A549 (cell line): ENCODE measurements around the gene IP6K3. TPM values are rescaled to one million over a fixed set of nuclear protein-coding genes. Genes with fewer than 3 reads are reported as not detected.
A peak's percentile ranks its signal among the peaks of the same experiment; 100 is the strongest.

Experiments
- ATAC-seq, 2 experiments: fragments of 200-7000 bp in 1 of 2; fragments of >200 bp in 1 of 2; cut with Nextera tagmentation in 1 of 2; cut with Tn5 transposase in 1 of 2; 3 replicates each; pipeline versions ENCODE4 v1.8.0 to v1.9.1; 2018 to 2020; ENCODE audit warnings: mild to moderate bottlenecking in 1 of 2, moderate library complexity in 1 of 2
- CTCF ChIA-PET: fragments of 300-600 bp; sonication (Branson Sonifier 250); formaldehyde crosslinking; extraction: SDS; loops from one replicate; lab custom pipeline; 2021; ENCODE audit warnings: antibody characterized with exemption, inconsistent platforms; lab: Yijun Ruan, JAX
- POLR2A ChIA-PET: fragments of 350-600 bp; formaldehyde crosslinking; extraction: SDS; loops from one replicate; lab custom pipeline; 2021; ENCODE audit warnings: antibody characterized with exemption, inconsistent platforms; lab: Yijun Ruan, JAX
- DNase-seq, 2 experiments: peaks; one replicate each; pipeline versions ENCODE4 v3.0.0 to v3.0.0-alpha.2; 2011 to 2016; ENCODE audit warnings: low read depth in 1 of 2, low spot score in 1 of 2
- FAIRE-seq: peaks from 2 replicates; lab custom pipeline; 2011; peaks lifted over from hg19 to GRCh38; lab: Jason Lieb, UNC
- H3K27ac ChIP-seq, 2 experiments: fragments of >200 bp; sonication (Bioruptor Twin); formaldehyde crosslinking; 3 replicates each; pipeline ENCODE4 v1.5.1; 2016 to 2017
- H3K4me1 ChIP-seq: fragments of >200 bp; sonication (Bioruptor Twin); formaldehyde crosslinking; 3 replicates; pipeline ENCODE4 v1.6.1; 2016
- H3K4me2 ChIP-seq: fragments of >200 bp; sonication (Bioruptor Twin); formaldehyde crosslinking; 3 replicates; pipeline ENCODE4 v1.6.1; 2016
- H3K4me3 ChIP-seq: fragments of >200 bp; sonication (Bioruptor Twin); formaldehyde crosslinking; 3 replicates; pipeline ENCODE4 v1.5.1; 2016
- H3K9me3 ChIP-seq: fragments of >200 bp; sonication (Bioruptor Twin); formaldehyde crosslinking; 3 replicates; pipeline ENCODE4 v1.6.1; 2016
- CTCF ChIP-seq: fragments of >200 bp; sonication (Bioruptor Twin); formaldehyde crosslinking; IDR thresholded peaks from 3 replicates; pipeline ENCODE4 v1.5.1; 2016
- E2F6 ChIP-seq: IDR thresholded peaks from 2 replicates; pipeline ENCODE4 v1.6.1; 2012; ENCODE audit warnings: low read depth, borderline replicate concordance
- ELK1 ChIP-seq: fragments of 150-350 bp; IDR thresholded peaks from 2 replicates; pipeline ENCODE4 v1.6.1; 2014; ENCODE audit warnings: low read depth, mild to moderate bottlenecking, low read length
- FOSL2 ChIP-seq, 2 experiments: fragments of 450-650 bp in 1 of 2; fragments of >200 bp in 1 of 2; sonication (Bioruptor Twin) in 1 of 2; formaldehyde crosslinking; IDR thresholded peaks; 2 replicates each; pipeline versions ENCODE4 v1.5.0 to v1.6.1; 2016 to 2020; ENCODE audit warnings: mild to moderate bottlenecking in 1 of 2, moderate library complexity in 1 of 2
- FOXS1 ChIP-seq: fragments of 250-450 bp; sonication (Bioruptor Pico); IDR thresholded peaks from 2 replicates; pipeline ENCODE4 v1.5.0; 2020; ENCODE audit warnings: mild to moderate bottlenecking, moderate library complexity
- GATA3 ChIP-seq: IDR thresholded peaks from 2 replicates; pipeline ENCODE4 v1.6.1; 2012; ENCODE audit warnings: borderline replicate concordance
- HDAC2 ChIP-seq: fragments of 200-600 bp; sonication (generic); IDR thresholded peaks from 2 replicates; pipeline ENCODE4 v1.6.1; 2016
- HES2 ChIP-seq: fragments of >200 bp; sonication (Bioruptor Twin); formaldehyde crosslinking; IDR thresholded peaks from 2 replicates; pipeline ENCODE4 v1.6.1; 2016
- HOXB5 ChIP-seq: fragments of 250-450 bp; sonication (Bioruptor Pico); IDR thresholded peaks from 2 replicates; pipeline ENCODE4 v1.5.0; 2020; ENCODE audit warnings: mild to moderate bottlenecking, moderate library complexity
- JUN ChIP-seq, 2 experiments: fragments of >200 bp; sonication (Bioruptor Twin); formaldehyde crosslinking; IDR thresholded peaks; 2 replicates in 1 of 2; 3 replicates in 1 of 2; pipeline ENCODE4 v1.6.1; 2016 to 2017
- KDM5A ChIP-seq: fragments of 200-600 bp; sonication (generic); IDR thresholded peaks from 2 replicates; pipeline ENCODE4 v1.6.1; 2016; ENCODE audit warnings: antibody characterized with exemption, mild to moderate bottlenecking
- MAFK ChIP-seq: fragments of 450-650 bp; IDR thresholded peaks from 2 replicates; pipeline ENCODE4 v1.6.1; 2014; ENCODE audit not compliant: partially characterized antibody
- MAX ChIP-seq: IDR thresholded peaks from 2 replicates; pipeline ENCODE4 v1.6.1; 2012
- MYC ChIP-seq: IDR thresholded peaks from 2 replicates; pipeline ENCODE4 v1.6.1; 2012; ENCODE audit warnings: mild to moderate bottlenecking, inconsistent platforms, low read length, improper control_type of control experiment, borderline replicate concordance
- NFE2L2 ChIP-seq: fragments of 150-350 bp; conservative IDR thresholded peaks from 2 replicates; pipeline ENCODE4 v1.6.1; 2014; ENCODE audit warnings: low read length
- PHF8 ChIP-seq: fragments of 200-600 bp; sonication (generic); IDR thresholded peaks from 2 replicates; pipeline ENCODE4 v1.6.1; 2016; ENCODE audit warnings: low read depth, mild to moderate bottlenecking, antibody characterized with exemption, moderate library complexity, borderline replicate concordance
- POLR2A ChIP-seq: IDR thresholded peaks from 2 replicates; pipeline ENCODE4 v1.6.1; 2012; ENCODE audit warnings: mild to moderate bottlenecking, low read length
- RCOR1 ChIP-seq: fragments of 150-350 bp; IDR thresholded peaks from 2 replicates; pipeline ENCODE4 v1.6.1; 2014; ENCODE audit warnings: antibody characterized with exemption, low read length, low read depth
- SMC3 ChIP-seq: fragments of >200 bp; sonication (Bioruptor Twin); formaldehyde crosslinking; IDR thresholded peaks from 3 replicates; pipeline ENCODE4 v1.6.1; 2018; ENCODE audit warnings: inconsistent platforms
- TFCP2L1 ChIP-seq: fragments of 250-450 bp; sonication (Bioruptor Pico); IDR thresholded peaks from 2 replicates; pipeline ENCODE4 v1.5.0; 2021; ENCODE audit warnings: mild to moderate bottlenecking
- USF2 ChIP-seq: fragments of 450-650 bp; IDR thresholded peaks from 2 replicates; pipeline ENCODE4 v1.6.1; 2014; ENCODE audit warnings: antibody characterized with exemption
- ZC3H11A ChIP-seq: fragments of 450-650 bp; IDR thresholded peaks from 2 replicates; pipeline ENCODE4 v1.6.1; 2014; ENCODE audit warnings: antibody characterized with exemption, mild to moderate bottlenecking
- ZFP36 ChIP-seq: fragments of 450-650 bp; IDR thresholded peaks from 2 replicates; pipeline ENCODE4 v1.6.1; 2014; ENCODE audit warnings: borderline replicate concordance; ENCODE audit not compliant: partially characterized antibody
- ZSCAN20 ChIP-seq: fragments of 250-450 bp; sonication (Bioruptor Pico); IDR thresholded peaks from 2 replicates; pipeline ENCODE4 v1.8.0; 2022; ENCODE audit warnings: mild to moderate bottlenecking, moderate library complexity
- WGBS: methylation state at CpG from one replicate; pipeline ENCODE4 v1.1.6; 2017; ENCODE audit errors: missing lambda C conversion rate; 5-methylcytosine and 5-hydroxymethylcytosine counted together
- polyA plus RNA-seq, 4 experiments: library from polyadenylated mRNA; depleted of rRNA in 3 of 4; stranded (reverse); fragments of >200 nt; fragmentation: RNase III in 1 of 4; extraction: RNeasy Plus Mini Kit Qiagen cat#74134 plus additional on column Dnase treatment in 1 of 4; gene quantifications; 2 replicates in 3 of 4; 3 replicates in 1 of 4; pipeline ENCODE4 v1.2.3, GENCODE V29; 2011 to 2017

Gene IP6K3
- polyA plus RNA-seq, 2 of the 4 experiments (the other 2 are of a cell fraction), result 0.03 to 0.12 TPM

- POLR2A ChIA-PET, result no interaction called here
Measured at GRCh38 chr6:33781131-33781975, 34.6 kb upstream of the IP6K3 start.

GRCh38 chr6:33779895-33780294, 33.2 kb upstream of the IP6K3 start:
- TF ChIP-seq JUN (IDR thresholded peaks at IDR 0.05) (no peak), USF2 (no peak), ELK1 (no peak)
- FAIRE-seq (no peak), DNase-seq (no peak), ATAC-seq (no peak)
- Histone ChIP-seq H3K9me3 (no peaks in the 10 kb centered on the region), H3K4me1 (peaks cover 24% of the 10 kb centered on the region), H3K27ac (peak overlapping the region in 1 of 2 experiments; percentile 87; a peak in 3 of 6 replicates), H3K4me2 (no peak overlapping the region), H3K4me3 (no peak overlapping the region)
- ChIA-PET CTCF (interaction anchor here (0.6 to 6.7 kb wide), 8 partner anchors 10 to 376 kb away, joined by 3 to 62 read pairs (median 4); no protein-coding TSS in a partner anchor), POLR2A (no interaction called here)
- 91% methylated on average over 11 of the region's 14 CpGs for WGBS

More at GRCh38 chr6:33781131-33781975, 34.6 kb upstream of the IP6K3 start:
- no peak for FAIRE-seq
- peak overlapping the region; percentile 78 for H3K4me2 ChIP-seq
- H3K4me3 ChIP-seq, result no peak overlapping the region
- WGBS, result 24% methylated on average over 13 of the region's 16 CpGs
- CTCF ChIA-PET, result interaction anchor here (0.6 to 6.7 kb wide), 5 partner anchors 12 to 437 kb away, joined by 3 to 62 read pairs (median 6); no protein-coding TSS in a partner anchor
- H3K9me3 ChIP-seq, result no peaks in the 10 kb centered on the region
- TF ChIP-seq CTCF, result no peak
- TF ChIP-seq JUN (IDR thresholded peaks at IDR 0.05), result peak in 1 of 2 experiments; percentile 50; a peak in 1 of 5 replicates
- TF ChIP-seq MAFK, result no peak
- TF ChIP-seq GATA3, result no peak
- TF ChIP-seq ELK1, result no peak
- TF ChIP-seq ZSCAN20, result no peak
- no peak for TF ChIP-seq ZFP36
- no peak for TF ChIP-seq MYC
- TF ChIP-seq KDM5A, result no peak
- no peak for TF ChIP-seq HES2
- no peak for TF ChIP-seq PHF8
- no peak for TF ChIP-seq HDAC2
- TF ChIP-seq MAX, result peak; percentile 58; the same call in 1 of the 2 replicates
- TF ChIP-seq POLR2A, result no peak
- no peak for TF ChIP-seq NFE2L2
- no peak for TF ChIP-seq HOXB5 (CRISPR knock-in tag)
- TF ChIP-seq FOXS1 (CRISPR knock-in tag), result no peak
- TF ChIP-seq SMC3, result no peak
- no peak for TF ChIP-seq ZC3H11A
- TF ChIP-seq RCOR1, result no peak
- no peak for TF ChIP-seq E2F6
- TF ChIP-seq FOSL2 (IDR thresholded peaks at IDR 0.05), result 0 out of 2 replicates have a peak, but pooled peaks have one; percentile 20
- TF ChIP-seq FOSL2 (CRISPR knock-in tag; IDR thresholded peaks at IDR 0.05), result peak; percentile 76
- TF ChIP-seq TFCP2L1 (CRISPR knock-in tag), result no peak
- DNase-seq, result peak; percentile 59 to 69
- H3K27ac ChIP-seq, result peak overlapping the region; percentile 75 to 87
- H3K4me1 ChIP-seq, result peaks cover 29% of the 10 kb centered on the region
- ATAC-seq, result peak; percentile 82 to 89
